ENCODE data around the gene C10orf105.

C10orf105 gene

DNA sequence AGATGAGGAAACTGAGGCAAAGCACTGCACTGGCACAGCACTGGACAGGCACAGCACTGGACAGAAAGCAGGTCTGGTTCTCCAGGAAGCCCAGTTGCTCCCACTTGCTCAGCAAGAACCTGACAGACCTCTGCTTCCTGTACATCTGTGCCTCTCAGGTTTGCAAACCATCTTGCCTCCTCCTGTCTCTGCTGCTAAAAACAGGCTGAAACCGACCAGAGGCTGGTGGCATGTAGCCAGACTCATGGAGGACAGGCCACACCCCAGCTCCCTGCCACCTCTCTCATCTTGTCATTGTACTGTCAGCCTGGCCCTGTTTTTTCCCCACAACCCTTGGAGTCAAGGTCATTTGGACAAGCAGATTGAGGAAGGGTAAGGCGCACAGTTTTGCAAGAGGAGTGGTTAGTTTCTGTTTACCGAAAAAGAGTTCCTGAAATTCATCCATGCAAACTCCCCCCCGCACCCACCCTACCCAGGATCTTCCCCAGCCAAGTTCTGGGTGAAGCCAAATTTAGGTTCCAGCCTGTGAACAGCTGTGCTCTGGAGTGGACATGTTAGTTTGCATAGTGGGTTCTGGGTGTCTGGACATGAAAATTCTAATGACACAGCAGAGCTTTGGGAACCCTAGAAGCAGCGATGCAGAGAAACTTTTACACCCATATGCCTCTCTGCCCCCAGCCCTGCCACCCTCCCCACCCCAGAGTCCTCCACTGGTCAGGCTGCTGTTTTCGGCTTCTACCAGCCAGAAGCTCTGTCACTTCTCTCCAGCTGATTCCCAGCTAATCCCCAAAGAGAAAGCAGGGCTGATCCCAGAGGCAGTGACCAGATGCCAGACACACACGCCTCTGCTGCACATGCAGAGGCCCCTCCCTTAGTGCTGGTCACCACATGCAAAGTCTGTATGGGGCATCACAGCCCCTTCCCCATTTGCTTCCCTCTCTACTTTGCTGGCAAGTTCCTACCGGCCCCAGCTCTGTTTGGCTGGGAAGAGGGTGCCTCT, 8.5 kb upstream of the C10orf105 start:
- FAIRE-seq (peak; percentile 99), DNase-seq (ENCODE audit: insufficient read length, low spot score) (peak; percentile 60)
- TF ChIP-seq SPI1 (IDR thresholded peaks at IDR 0.05; ENCODE audit: low read depth, low read length) (no peak), POU2F2 (IDR thresholded peaks at IDR 0.05; ENCODE audit: low read depth, low read length) (0 out of 2 replicates have a peak, but pooled peaks have one; percentile 26), TAF1 (IDR thresholded peaks at IDR 0.05; ENCODE audit: low read depth, low read length) (peak; percentile 12; the same call in 1 of the 2 replicates)

DNA sequence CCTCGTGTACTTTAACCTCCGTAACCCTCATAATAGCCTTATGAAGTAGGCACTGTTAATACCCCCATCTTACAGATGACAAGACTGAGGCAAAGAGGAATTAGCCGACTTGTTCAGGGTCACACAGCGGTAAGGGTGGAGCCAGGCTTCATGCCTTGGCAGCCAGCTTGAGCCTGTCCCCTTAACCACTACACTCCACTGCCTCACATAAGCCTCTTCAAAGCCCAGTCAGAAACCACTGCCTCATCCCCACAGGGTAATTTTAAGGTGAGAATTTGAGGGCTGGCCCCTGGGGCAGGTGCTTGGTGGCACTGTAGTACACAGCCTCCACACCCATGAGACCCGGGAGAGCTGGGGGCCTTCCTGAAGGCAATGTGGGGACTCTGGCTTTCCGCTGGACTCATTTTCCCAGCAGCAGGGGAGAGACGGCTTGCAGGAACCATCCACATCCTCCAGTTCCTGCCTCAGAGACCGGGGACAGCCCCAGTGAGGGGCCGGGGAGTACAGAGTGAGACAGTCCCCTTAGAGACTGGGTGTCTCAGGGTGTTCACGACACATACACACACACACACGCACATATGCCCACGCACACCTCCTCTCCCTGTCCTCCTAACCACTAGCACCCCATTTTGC, 7.6 kb upstream of the C10orf105 start:
- TF ChIP-seq POU2F2 (IDR thresholded peaks at IDR 0.05; ENCODE audit: low read depth, low read length), result no peak
- no peak for TF ChIP-seq POLR2AphosphoS5 (IDR thresholded peaks at IDR 0.05; ENCODE audit: low read depth, low read length)
- TF ChIP-seq PAX5 (IDR thresholded peaks at IDR 0.05; ENCODE audit: insufficient read depth, low read length, severe bottlenecking), result no peak
- no peak for TF ChIP-seq POLR2A (IDR thresholded peaks at IDR 0.05; ENCODE audit: low read depth, low read length)
- no peak for TF ChIP-seq TAF1 (IDR thresholded peaks at IDR 0.05; ENCODE audit: low read depth, low read length)
- no peak for TF ChIP-seq SPI1 (IDR thresholded peaks at IDR 0.05; ENCODE audit: low read depth, low read length)
- FAIRE-seq, result no peak

DNA sequence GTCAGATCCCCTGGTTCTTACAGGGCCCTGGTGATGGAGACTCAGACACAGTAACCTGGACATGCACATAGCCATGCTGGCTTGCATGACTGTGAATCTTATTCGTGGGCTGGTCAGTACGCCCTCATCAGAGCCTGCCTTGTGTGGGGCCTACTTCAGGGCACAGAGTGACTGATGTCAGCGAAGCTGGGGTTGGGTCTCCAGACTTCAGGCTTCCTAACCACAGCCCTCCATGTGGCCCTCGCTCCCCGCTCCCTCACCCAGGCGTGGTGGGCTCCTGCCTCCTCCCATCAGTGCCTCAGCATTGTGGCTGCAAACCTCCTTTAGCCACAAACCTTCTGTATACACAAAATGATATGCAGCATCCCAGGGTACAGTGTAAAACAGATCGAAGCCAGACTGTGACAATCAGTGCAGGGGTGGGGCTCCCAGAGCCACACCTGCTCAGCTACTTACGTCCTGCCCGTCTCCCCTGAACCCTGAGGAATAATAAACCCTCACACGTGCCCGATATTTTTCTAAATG, 7.1 kb upstream of the C10orf105 start:
- DNase-seq (ENCODE audit: insufficient read length, low spot score) (no peak), FAIRE-seq (no peak)
- no peak for TF ChIP-seq POLR2A (IDR thresholded peaks at IDR 0.05; ENCODE audit: low read depth, low read length)
- TF ChIP-seq TAF1 (IDR thresholded peaks at IDR 0.05; ENCODE audit: low read depth, low read length), result no peak
- no peak for TF ChIP-seq POU2F2 (IDR thresholded peaks at IDR 0.05; ENCODE audit: low read depth, low read length)
- no peak for TF ChIP-seq POLR2AphosphoS5 (IDR thresholded peaks at IDR 0.05; ENCODE audit: low read depth, low read length)
- TF ChIP-seq SPI1 (IDR thresholded peaks at IDR 0.05; ENCODE audit: low read depth, low read length), result no peak
- TF ChIP-seq PAX5 (IDR thresholded peaks at IDR 0.05; ENCODE audit: insufficient read depth, low read length, severe bottlenecking), result no peak

More for the DNA sequence above, 7.6 kb upstream of the C10orf105 start:
- DNase-seq (ENCODE audit: insufficient read length, low spot score), result no peak

DNA sequence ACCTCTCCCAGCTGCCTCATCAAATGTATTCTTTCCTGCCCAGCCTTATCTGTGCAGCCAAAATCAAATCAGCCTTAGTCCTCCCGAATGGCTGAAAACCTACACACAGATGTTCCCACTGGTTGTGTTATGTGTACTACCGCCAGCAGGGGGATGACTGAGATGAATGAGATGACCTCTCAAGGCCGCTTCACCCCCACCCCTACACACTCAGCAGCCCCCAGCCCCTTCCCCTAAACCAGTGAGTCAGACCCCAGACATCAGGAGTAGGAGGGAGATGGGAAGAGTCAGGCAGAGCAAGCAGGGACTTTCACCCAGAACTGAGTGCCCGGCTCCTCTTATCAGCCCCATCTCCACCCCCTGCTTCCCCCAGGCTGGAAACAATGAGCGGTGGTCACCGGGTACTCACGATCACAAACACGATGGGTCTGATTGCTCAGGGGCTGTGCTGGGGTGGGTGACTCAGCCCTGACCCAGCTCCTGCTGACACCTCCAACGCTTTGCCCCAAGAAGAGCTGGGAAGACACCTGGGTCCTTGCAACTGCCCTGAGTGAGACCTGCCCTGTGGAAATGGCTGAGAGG, 6.5 kb upstream of the C10orf105 start:
- TF ChIP-seq TAF1 (IDR thresholded peaks at IDR 0.05; ENCODE audit: low read depth, low read length), result no peak
- TF ChIP-seq POLR2A (IDR thresholded peaks at IDR 0.05; ENCODE audit: low read depth, low read length), result no peak
- no peak for TF ChIP-seq PAX5 (IDR thresholded peaks at IDR 0.05; ENCODE audit: insufficient read depth, low read length, severe bottlenecking)
- TF ChIP-seq POLR2AphosphoS5 (IDR thresholded peaks at IDR 0.05; ENCODE audit: low read depth, low read length), result no peak
- TF ChIP-seq POU2F2 (IDR thresholded peaks at IDR 0.05; ENCODE audit: low read depth, low read length), result no peak
- no peak for TF ChIP-seq SPI1 (IDR thresholded peaks at IDR 0.05; ENCODE audit: low read depth, low read length)
- DNase-seq (ENCODE audit: insufficient read length, low spot score) (no peak), FAIRE-seq (no peak)

DNA sequence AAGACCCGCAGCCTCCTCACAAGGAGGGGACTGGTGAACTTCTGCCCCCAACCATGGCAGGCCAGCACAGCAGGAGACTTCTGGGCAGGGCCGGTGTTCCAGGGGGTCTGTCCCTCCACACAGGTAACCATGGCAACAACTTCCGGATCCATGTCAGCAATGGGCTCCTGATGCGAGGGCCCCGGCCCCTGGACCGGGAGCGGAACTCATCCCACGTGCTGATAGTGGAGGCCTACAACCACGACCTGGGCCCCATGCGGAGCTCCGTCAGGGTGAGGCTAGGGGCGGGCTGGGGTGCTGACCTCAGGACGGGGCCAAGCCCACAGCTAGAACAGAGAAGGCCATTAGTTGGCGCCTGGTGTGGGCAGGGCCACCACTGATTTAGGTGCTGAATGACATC, 5.7 kb upstream of the C10orf105 start:
- TF ChIP-seq POU2F2 (IDR thresholded peaks at IDR 0.05; ENCODE audit: low read depth, low read length) (no peak), TAF1 (IDR thresholded peaks at IDR 0.05; ENCODE audit: low read depth, low read length) (no peak), PAX5 (IDR thresholded peaks at IDR 0.05; ENCODE audit: insufficient read depth, low read length, severe bottlenecking) (no peak), SPI1 (IDR thresholded peaks at IDR 0.05; ENCODE audit: low read depth, low read length) (no peak), POLR2AphosphoS5 (IDR thresholded peaks at IDR 0.05; ENCODE audit: low read depth, low read length) (no peak), POLR2A (IDR thresholded peaks at IDR 0.05; ENCODE audit: low read depth, low read length) (no peak)
- FAIRE-seq (no peak), DNase-seq (ENCODE audit: insufficient read length, low spot score) (no peak)

DNA sequence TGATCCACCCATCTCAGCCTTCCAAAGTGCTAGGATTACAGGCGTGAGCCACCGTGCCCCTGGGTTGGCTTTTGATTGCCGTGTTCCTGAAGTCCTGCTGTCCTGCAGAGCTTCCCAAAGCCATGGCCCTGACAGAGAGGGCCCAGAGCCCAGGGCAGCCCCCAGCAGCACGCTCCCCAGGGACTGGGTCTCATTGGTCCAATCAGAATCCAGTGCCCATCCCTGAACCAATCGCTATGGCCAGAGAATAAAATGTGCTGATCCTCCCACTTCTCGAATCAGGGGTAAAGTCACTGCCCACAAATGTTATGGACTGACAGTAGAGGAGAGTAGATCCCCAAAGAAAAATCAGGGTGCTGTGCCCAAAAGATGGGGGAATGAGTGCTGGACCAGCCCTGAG, 5.0 kb upstream of the C10orf105 start:
- no peak for FAIRE-seq
- no peak for TF ChIP-seq SPI1 (IDR thresholded peaks at IDR 0.05; ENCODE audit: low read depth, low read length)
- no peak for TF ChIP-seq POLR2AphosphoS5 (IDR thresholded peaks at IDR 0.05; ENCODE audit: low read depth, low read length)
- TF ChIP-seq POU2F2 (IDR thresholded peaks at IDR 0.05; ENCODE audit: low read depth, low read length), result no peak
- TF ChIP-seq PAX5 (IDR thresholded peaks at IDR 0.05; ENCODE audit: insufficient read depth, low read length, severe bottlenecking), result no peak
- no peak for TF ChIP-seq POLR2A (IDR thresholded peaks at IDR 0.05; ENCODE audit: low read depth, low read length)
- TF ChIP-seq TAF1 (IDR thresholded peaks at IDR 0.05; ENCODE audit: low read depth, low read length), result no peak
- DNase-seq (ENCODE audit: insufficient read length, low spot score), result no peak

DNA sequence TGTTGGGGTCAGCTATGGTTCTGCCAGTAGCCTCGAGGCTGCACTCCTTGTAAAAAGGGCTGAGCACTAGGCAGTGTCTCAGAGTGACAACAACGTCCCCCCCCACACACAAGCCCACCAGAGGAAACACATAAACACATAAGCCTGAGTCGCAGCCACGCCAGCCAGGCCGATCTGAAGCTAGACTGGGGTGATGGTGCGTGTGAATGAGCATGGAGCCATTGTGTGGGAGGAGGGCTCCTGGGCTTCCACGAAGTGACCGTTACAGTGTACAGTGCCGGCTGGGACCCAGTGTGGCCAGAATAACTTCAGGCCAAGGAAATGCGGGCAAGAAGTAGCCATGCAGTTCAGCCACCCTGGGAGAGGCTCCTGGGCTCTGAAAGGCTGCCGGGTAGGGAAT, 3.7 kb upstream of the C10orf105 start:
- TF ChIP-seq POLR2A (IDR thresholded peaks at IDR 0.05; ENCODE audit: low read depth, low read length) (no peak), TAF1 (IDR thresholded peaks at IDR 0.05; ENCODE audit: low read depth, low read length) (no peak), PAX5 (IDR thresholded peaks at IDR 0.05; ENCODE audit: insufficient read depth, low read length, severe bottlenecking) (no peak), POU2F2 (IDR thresholded peaks at IDR 0.05; ENCODE audit: low read depth, low read length) (no peak), POLR2AphosphoS5 (IDR thresholded peaks at IDR 0.05; ENCODE audit: low read depth, low read length) (no peak), SPI1 (IDR thresholded peaks at IDR 0.05; ENCODE audit: low read depth, low read length) (no peak)
- FAIRE-seq, result no peak
- no peak for DNase-seq (ENCODE audit: insufficient read length, low spot score)

DNA sequence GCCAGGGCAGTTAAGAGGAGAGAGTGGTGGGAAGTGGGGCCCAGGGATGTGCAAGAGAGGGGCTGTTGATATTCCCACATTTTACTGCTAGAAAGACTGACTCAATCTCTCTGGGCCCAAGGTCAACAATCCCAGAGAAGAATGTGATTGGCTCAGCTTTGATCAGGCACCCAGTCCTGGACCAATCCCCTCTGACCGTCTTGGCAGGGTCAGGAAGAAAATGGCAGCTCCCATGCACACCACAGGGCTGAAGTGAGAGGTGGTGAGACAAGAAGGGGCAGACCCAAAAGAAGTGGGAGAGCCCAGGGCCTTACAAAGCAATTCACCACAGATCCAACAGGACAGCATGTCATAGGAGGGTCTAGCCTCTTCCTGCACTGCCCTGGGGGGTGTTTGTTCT, 3.3 kb upstream of the C10orf105 start:
- DNase-seq (ENCODE audit: insufficient read length, low spot score) (no peak), FAIRE-seq (no peak)
- TF ChIP-seq POLR2A (IDR thresholded peaks at IDR 0.05; ENCODE audit: low read depth, low read length) (no peak), POLR2AphosphoS5 (IDR thresholded peaks at IDR 0.05; ENCODE audit: low read depth, low read length) (no peak), PAX5 (IDR thresholded peaks at IDR 0.05; ENCODE audit: insufficient read depth, low read length, severe bottlenecking) (no peak)

DNA sequence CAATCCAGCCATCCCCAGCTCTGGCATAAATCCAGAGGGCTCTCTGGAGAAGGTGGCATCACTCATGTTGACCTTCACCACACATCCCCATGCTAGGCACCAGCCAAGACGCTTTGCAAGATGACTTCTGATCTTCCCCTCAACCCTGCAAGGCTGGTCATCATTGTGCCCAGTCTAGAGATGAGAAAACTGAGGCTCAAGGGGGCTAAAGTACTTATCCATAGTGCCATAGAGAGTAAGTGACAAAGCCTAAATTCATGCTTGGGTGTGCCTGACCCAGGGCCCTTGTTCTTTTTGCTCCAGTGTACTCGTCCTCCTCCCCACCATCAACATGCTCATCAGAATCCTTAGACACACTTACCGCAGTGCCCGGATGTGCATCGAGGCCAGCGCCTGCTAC, 1.7 kb upstream of the C10orf105 start:
- FAIRE-seq, result no peak

More for the DNA sequence above, 1.7 kb upstream of the C10orf105 start:
- no peak for DNase-seq (ENCODE audit: insufficient read length, low spot score)
- TF ChIP-seq SPI1 (IDR thresholded peaks at IDR 0.05; ENCODE audit: low read depth, low read length) (no peak), POLR2A (IDR thresholded peaks at IDR 0.05; ENCODE audit: low read depth, low read length) (no peak)

Measured in GM12891 (cell line).